HepG2 (cell line): Measurements from ENCODE around the gene UQCC5. TPM values are rescaled to one million over a fixed set of nuclear protein-coding genes. Genes with fewer than 3 reads are reported as not detected.

Source experiments
- ATF5 ChIP-seq: sonication (generic); formaldehyde crosslinking; IDR thresholded peaks from 2 replicates; pipeline ENCODE4 v1.4.0; 2020; ENCODE audit warnings: mild to moderate bottlenecking, low read depth, missing genetic modification reagents
- ATM ChIP-seq: fragments of 450-650 bp; IDR thresholded peaks from 2 replicates; pipeline ENCODE4 v1.7.1; 2017; ENCODE audit warnings: mild to moderate bottlenecking, borderline replicate concordance
- ATRX ChIP-seq: sonication (generic); formaldehyde crosslinking; IDR thresholded peaks from 2 replicates; pipeline ENCODE4 v1.4.0; 2020; ENCODE audit warnings: missing genetic modification reagents, borderline replicate concordance
- CEBPG ChIP-seq: IDR thresholded peaks from 2 replicates; pipeline ENCODE4 v1.6.1; 2016
- HBP1 ChIP-seq: IDR thresholded peaks from 2 replicates; pipeline ENCODE4 v1.6.1; 2016; ENCODE audit warnings: low read depth, control low read depth
- MLX ChIP-seq: IDR thresholded peaks from 2 replicates; pipeline ENCODE4 v1.6.1; 2016
- RAD21 ChIP-seq: fragments of 450-650 bp; formaldehyde crosslinking; IDR thresholded peaks from 2 replicates; pipeline ENCODE4 v1.5.0; 2020; ENCODE audit warnings: mild to moderate bottlenecking
- TEF ChIP-seq: sonication (generic); formaldehyde crosslinking; IDR thresholded peaks from 2 replicates; pipeline ENCODE4 v1.5.0; 2020; ENCODE audit warnings: missing genetic modification reagents
- ZHX2 ChIP-seq, 2 experiments: sonication (generic) in 1 of 2; formaldehyde crosslinking in 1 of 2; IDR thresholded peaks; 2 replicates each; pipeline versions ENCODE4 v1.6.1 to v1.9.0; 2014 to 2022; ENCODE audit warnings: antibody characterized with exemption in 1 of 2, borderline replicate concordance in 1 of 2, inconsistent platforms in 1 of 2, low read depth in 1 of 2, missing genetic modification reagents in 1 of 2
- ZNF17 ChIP-seq: sonication (generic); formaldehyde crosslinking; IDR thresholded peaks from 2 replicates; pipeline ENCODE4 v1.5.0; 2020; ENCODE audit warnings: mild to moderate bottlenecking, missing genetic modification reagents
- ZNF329 ChIP-seq: sonication (generic); formaldehyde crosslinking; IDR thresholded peaks from 2 replicates; pipeline ENCODE4 v1.9.0; 2021; ENCODE audit warnings: low read depth, mild to moderate bottlenecking, missing genetic modification reagents
- ZNF574 ChIP-seq: sonication (generic); formaldehyde crosslinking; IDR thresholded peaks from 2 replicates; pipeline ENCODE4 v1.4.0; 2020; ENCODE audit warnings: missing genetic modification reagents
- ZNF576 ChIP-seq: sonication (generic); formaldehyde crosslinking; IDR thresholded peaks from 2 replicates; pipeline ENCODE4 v1.4.0; 2020; ENCODE audit warnings: mild to moderate bottlenecking, missing genetic modification reagents
- ZNF75D ChIP-seq: sonication (generic); formaldehyde crosslinking; IDR thresholded peaks from 2 replicates; pipeline ENCODE4 v1.8.1; 2023; ENCODE audit warnings: missing genetic modification reagents, mild to moderate bottlenecking, borderline replicate concordance
- ZNF878 ChIP-seq: sonication (generic); formaldehyde crosslinking; IDR thresholded peaks from 2 replicates; pipeline ENCODE4 v1.8.1; 2023; ENCODE audit warnings: mild to moderate bottlenecking, missing genetic modification reagents, moderate library complexity
- ZSCAN30 ChIP-seq: sonication (generic); formaldehyde crosslinking; IDR thresholded peaks from 2 replicates; pipeline ENCODE4 v1.5.0; 2020; ENCODE audit warnings: mild to moderate bottlenecking, missing genetic modification reagents
- polyA plus RNA-seq, 8 experiments: library from polyadenylated mRNA; depleted of rRNA in 3 of 8; stranded (reverse) in 7 of 8; unstranded in 1 of 8; fragments of >200 nt; fragmentation: Illumina TruSeq in 4 of 8; extraction: Trizol in 4 of 8; gene quantifications; 2 replicates each; pipeline versions ENCODE4 v1.2.1 to v1.2.3, GENCODE V29; 2011 to 2016; ENCODE audit warnings: low read depth in 4 of 8, missing spikeins in 1 of 8, mixed read lengths in 1 of 8; ENCODE audit not compliant: insufficient read depth in 1 of 8
- total RNA-seq, 5 experiments: library from RNA; depleted of rRNA; stranded (reverse); fragments of >200 nt; fragmentation: Illumina TruSeq; extraction: Trizol; gene quantifications; 2 replicates each; pipeline ENCODE4 v1.2.3, GENCODE V29; 2016; ENCODE audit warnings: low read depth in 1 of 5

Gene UQCC5
- total and polyA plus RNA-seq, 2 of the 13 experiments (the other 11 are each of a cell fraction or from before 2014, with no cell fraction given), result 15.4 to 29.5 TPM

GRCh38 chr3:52532838-52533622 lies 3.4 kb upstream of the UQCC5 start (continued):
- TF ChIP-seq ZHX2 (IDR thresholded peaks at IDR 0.05; ENCODE audit: low read depth) (no peak), ZHX2 (CRISPR knock-in tag; IDR thresholded peaks at IDR 0.05; ENCODE audit: borderline replicate concordance) (no peak), TEF (no peak), ATRX (CRISPR knock-in tag) (no peak), ZNF17 (CRISPR knock-in tag) (no peak), ATF5 (CRISPR knock-in tag) (no peak), MLX (CRISPR knock-in tag) (no peak), ZNF329 (CRISPR knock-in tag) (0 out of 2 replicates have a peak, but pooled peaks have one; percentile 25), ZSCAN30 (CRISPR knock-in tag) (no peak), ZNF75D (CRISPR knock-in tag) (no peak), RAD21 (peak; percentile 38; the same call in 1 of the 2 replicates), ATM (no peak), ZNF576 (CRISPR knock-in tag) (no peak), HBP1 (CRISPR knock-in tag) (no peak), CEBPG (CRISPR knock-in tag) (no peak), ZNF574 (CRISPR knock-in tag) (no peak), ZNF878 (CRISPR knock-in tag) (no peak)
